HG03460 (cell line): ENCODE measurements around the gene STYX.
A peak's percentile ranks its signal among the peaks of the same experiment; 100 is the strongest.

Source experiments
- ATAC-seq: cut with Tn5 transposase; IDR thresholded peaks from one replicate; pipeline ENCODE4 v1.9.1; 2021; ENCODE audit not compliant: unreplicated experiment

The STYX gene

GRCh38 chr14:52789118-52789517 lies 59.2 kb downstream of the STYX start:
- no peak for ATAC-seq

DNA sequence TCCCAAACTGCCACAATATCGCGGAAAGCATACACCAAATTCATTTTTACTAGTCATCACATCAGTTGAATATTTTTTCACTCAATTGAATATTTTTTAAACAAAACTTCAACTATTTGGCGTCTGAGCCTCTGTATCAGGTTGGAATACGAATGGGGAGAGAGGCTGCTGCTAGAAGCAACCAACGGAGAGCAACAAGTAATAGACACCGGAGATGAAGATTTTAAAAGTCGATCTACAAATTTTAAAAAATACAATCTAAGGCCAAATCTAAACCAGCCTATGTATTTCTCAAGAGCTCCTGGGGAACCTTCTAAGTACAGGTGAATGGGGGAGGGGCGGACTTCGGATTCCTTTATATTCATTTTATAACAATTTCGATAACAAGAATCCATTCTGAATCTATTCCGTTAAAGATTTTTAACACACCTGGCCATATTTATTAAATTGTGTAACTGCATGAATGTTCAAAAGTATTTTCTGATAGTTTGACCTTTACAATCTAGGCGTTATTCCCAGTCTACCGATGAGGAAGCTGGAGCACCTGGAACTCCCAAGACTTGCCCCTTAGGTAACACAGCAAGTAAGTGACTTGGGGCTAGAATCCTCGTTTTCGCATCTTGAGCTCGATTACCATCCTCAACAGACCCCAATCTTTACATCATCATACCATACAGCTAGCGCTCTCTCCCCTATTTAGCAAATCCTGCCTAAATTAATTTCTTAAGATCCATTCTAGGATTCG lies 60.2 kb downstream of the STYX start:
- no peak for ATAC-seq

DNA sequence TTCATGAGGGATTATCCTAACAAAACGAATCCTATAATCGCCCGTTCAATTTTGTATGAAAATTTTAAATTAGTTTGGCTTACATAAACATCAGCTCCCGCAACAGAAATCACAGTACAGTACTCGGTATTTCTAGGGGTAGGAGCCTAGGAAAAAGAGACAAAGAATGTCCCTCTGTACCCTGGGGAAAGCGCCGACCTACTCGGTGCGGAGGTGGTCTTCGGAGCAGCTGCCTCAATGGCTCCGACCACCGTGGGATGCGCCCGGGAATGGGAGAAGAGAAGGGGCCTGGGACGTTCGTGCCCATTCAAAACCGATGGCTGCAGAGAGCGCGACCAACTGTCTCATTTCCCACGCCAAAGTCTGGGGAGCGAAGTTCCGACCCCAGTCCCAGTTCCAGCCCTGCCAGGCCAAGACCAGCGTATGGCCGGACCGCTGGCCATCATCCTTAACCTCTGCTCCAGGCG lies 60.8 kb downstream of the STYX start:
- ATAC-seq: peak; percentile 1

GRCh38 chr14:52791223-52792096 lies 61.5 kb downstream of the STYX start, which contains the start of gene GNPNAT1:
Gene GNPNAT1 (minus strand): TSS chr14:52791607. CDS start chr14:52784650, 6,957 bp downstream.
- peak; percentile 94 for ATAC-seq

- no peak for ATAC-seq
Measured at GRCh38 chr14:52792097-52792415, 62.1 kb downstream of the STYX start.

DNA sequence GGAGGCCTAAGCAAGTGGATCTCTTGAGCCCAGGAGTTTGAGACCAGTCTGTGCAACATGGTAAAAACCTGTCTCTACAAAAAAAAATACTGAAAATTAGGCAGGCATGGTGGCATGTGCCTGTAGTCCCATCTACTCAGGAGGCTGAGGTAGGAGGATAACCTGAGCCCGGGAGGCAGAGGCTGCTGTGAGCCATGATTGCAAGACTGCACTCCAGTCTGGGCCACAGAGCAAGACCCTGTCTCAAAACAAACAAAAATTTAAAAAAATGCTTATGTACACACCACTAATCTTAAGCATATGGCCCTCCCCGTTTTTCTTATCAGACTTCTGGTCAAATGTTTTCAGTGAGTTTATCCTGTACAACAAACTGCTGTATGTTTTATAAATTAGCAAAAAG lies 63.1 kb downstream of the STYX start:
- ATAC-seq: no peak

DNA sequence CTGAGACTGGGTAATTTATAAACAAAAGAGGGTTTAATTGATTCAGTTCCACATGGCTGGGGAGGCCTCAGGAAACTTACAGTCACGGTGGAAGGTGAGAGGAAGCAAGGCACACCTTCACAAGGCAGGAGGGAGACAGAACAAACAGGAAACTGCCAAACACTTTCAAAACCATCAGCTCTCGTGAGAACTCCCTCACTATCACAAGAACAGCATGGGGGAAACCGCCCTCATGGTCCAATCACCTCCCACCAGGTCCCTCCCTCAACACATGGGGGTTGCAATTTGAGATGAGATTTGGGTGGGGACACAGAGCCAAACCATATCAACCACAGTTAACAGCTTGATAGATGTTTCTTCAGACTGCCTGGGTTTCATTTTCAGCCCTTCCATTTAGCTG lies 67.7 kb downstream of the STYX start:
- ATAC-seq: no peak

DNA sequence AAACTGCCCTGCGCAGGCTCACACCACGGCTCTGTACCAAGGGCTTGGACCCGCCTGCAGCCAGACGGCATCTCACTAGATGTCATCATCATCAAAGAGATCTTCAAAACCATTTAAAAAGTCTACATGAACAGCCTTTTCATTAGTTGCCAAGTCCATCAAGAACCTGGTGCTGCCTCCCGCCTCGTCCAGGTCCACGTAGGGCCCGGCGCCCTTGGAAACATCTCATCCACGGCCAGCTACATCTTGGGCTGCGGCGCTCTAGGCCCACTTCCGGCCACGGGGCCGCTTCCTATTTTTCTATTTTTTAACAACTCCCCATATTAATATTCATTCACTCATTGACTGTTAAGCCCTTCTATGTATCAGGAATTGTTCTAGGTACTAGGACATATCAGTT lies 68.9 kb downstream of the STYX start:
- no peak for ATAC-seq

GRCh38 chr14:52801014-52801712 lies 71.2 kb downstream of the STYX start:
- ATAC-seq: no peak

- ATAC-seq: no peak
Measured at GRCh38 chr14:52802597-52802996, 72.6 kb downstream of the STYX start.

- no peak for ATAC-seq
Measured at GRCh38 chr14:52806115-52806514, 76.1 kb downstream of the STYX start.

DNA sequence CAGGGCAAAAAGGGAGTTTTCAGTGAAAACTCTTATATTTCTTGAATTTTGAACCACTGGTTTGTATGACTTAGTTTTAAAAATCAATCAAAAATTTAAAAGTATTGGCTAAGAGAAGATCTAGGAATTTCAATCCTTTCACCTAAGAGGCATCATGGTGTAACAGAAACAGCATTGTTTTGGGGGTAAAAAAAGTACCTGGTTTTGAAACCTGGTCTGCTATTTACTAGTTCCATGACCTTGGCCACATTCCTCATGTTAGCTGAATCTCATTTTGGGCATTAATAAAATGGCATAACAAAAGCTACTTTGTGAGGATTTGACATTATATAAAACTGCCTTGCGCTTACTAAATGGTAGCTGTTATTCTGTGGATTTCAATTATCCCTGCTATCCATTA lies 78.1 kb downstream of the STYX start:
- no peak for ATAC-seq

DNA sequence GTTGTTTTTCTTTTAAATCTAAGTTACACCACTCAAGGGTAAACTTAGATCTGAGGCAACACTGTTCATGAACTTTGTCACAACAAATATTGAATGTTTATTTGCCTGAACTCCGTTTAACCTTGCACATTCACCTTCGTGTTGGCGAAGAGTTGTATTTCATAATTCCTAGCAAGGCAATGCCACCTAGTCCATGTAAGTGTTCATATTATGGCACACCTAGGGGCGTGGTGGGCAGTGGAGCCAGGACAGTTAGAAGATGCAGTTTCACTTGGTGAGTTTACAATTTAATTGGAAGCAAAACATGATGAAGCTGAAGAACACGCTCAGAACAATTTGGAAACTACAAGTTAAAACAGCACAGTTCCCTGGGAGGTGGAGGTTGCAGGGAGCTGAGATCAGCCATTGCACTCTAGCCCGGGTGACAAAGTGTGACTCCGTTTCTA lies 91.9 kb downstream of the STYX start:
- no peak for ATAC-seq

DNA sequence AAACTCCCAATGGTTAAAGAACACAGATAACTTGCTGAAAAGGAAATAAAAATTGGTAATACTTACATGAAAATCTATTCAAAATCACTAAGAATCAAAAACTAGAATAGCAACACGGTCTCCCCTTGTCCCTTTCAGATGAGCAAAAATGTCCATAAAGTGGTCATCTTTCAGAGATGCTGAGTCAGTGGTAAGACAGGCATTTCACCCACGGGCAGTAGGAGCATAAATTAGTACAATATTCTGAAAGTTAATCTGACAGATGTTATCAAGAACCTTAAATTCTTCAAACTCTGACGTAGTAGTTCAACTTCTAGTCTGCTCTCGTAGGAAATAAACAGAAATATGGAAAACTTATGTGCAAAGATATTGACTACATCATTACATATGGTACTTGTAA lies 94.5 kb downstream of the STYX start:
- ATAC-seq: no peak
